ENCODE data around the gene PLD3.

PLD3 gene

GRCh38 chr19:40414542-40415535 lies 66.3 kb downstream of the PLD3 start:
- DNase-seq, result no peak

GRCh38 chr19:40415768-40416167 lies 67.3 kb downstream of the PLD3 start:
- DNase-seq, result no peak

- no peak for DNase-seq
These were observed 68.6 kb downstream of the PLD3 start for GRCh38 chr19:40416918-40417642.

GRCh38 chr19:40417643-40417981 lies 69.1 kb downstream of the PLD3 start:
- DNase-seq, result no peak

GRCh38 chr19:40418040-40418439 lies 69.5 kb downstream of the PLD3 start:
- no peak for DNase-seq

GRCh38 chr19:40419066-40419612 lies 70.6 kb downstream of the PLD3 start:
- no peak for DNase-seq

GRCh38 chr19:40419780-40420179 lies 71.3 kb downstream of the PLD3 start:
- no peak for DNase-seq

GRCh38 chr19:40420451-40420765 lies 71.9 kb downstream of the PLD3 start:
- no peak for DNase-seq

GRCh38 chr19:40420766-40421765 lies 72.6 kb downstream of the PLD3 start:
- DNase-seq, result peak; percentile 88

- DNase-seq, result no peak
These were observed 73.7 kb downstream of the PLD3 start for GRCh38 chr19:40421993-40422747.

- no peak for DNase-seq
These were observed 74.5 kb downstream of the PLD3 start for GRCh38 chr19:40422748-40423566.

GRCh38 chr19:40423938-40424337 lies 75.4 kb downstream of the PLD3 start:
- DNase-seq, result no peak

GRCh38 chr19:40424637-40425449 lies 76.3 kb downstream of the PLD3 start:
- no peak for DNase-seq

- peak; percentile 100 for DNase-seq
These were observed 77.2 kb downstream of the PLD3 start, which contains the start of gene SERTAD1 for GRCh38 chr19:40425450-40426287. TSS of gene SERTAD1 (minus strand) at chr19:40425992. CDS start at chr19:40423546, 2,446 bp downstream.
